ENCODE data around the gene TMPRSS9.

TMPRSS9 gene

GRCh38 chr19:2438178-2438577 is 78.1 kb downstream of the TMPRSS9 start:
- no peak overlapping the region for H3K4me3 ChIP-seq (replicated peaks; ENCODE audit: low read depth, low read length)
- no peak for DNase-seq (ENCODE audit: extremely low read depth, low read depth)
- no peak for TF ChIP-seq CTCF (IDR thresholded peaks at IDR 0.05; ENCODE audit: low read depth, low read length, missing control alignments)

GRCh38 chr19:2440515-2440914 is 80.5 kb downstream of the TMPRSS9 start:
- no peak overlapping the region for H3K4me3 ChIP-seq (replicated peaks; ENCODE audit: low read depth, low read length)
- no peak for TF ChIP-seq CTCF (IDR thresholded peaks at IDR 0.05; ENCODE audit: low read depth, low read length, missing control alignments)
- no peak for DNase-seq (ENCODE audit: extremely low read depth, low read depth)

DNA sequence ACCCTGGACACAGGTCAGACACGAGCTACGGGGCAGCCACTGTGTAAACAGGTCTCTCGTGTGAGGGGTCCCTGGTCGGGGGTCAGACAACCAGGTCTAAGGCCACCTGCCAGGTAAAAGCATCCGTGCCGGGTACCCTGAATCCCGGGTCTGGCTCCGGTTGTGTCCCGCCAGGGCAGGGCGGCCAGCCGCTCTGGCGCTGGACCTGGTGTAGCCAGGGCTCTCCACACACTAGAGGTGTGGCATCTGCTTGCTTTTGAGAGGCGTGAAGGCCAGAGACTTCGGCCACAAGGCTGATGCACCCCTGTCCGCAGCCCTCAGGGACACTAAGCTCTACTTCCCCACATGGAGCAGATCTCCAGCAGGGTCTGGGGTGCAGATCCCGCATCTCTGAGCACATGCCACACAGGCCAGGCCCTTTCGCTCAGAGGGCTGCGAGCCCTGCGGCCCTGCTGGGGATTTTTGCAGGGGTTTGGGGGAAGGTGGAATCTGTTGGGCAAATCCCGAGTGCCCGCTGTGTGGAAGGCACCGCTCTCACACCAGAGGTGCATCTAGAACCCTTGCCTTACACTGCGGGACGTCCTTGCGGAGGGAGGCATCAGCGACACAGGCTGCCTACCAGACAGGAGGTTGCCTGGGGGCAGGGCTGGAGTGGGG is 81.2 kb downstream of the TMPRSS9 start:
- DNase-seq (ENCODE audit: extremely low read depth, low read depth), result no peak
- H3K4me3 ChIP-seq (replicated peaks; ENCODE audit: low read depth, low read length), result no peak overlapping the region
- no peak for TF ChIP-seq CTCF (IDR thresholded peaks at IDR 0.05; ENCODE audit: low read depth, low read length, missing control alignments)

GRCh38 chr19:2443116-2443784 is 83.2 kb downstream of the TMPRSS9 start:
- H3K4me3 ChIP-seq (replicated peaks; ENCODE audit: low read depth, low read length), result no peak overlapping the region
- DNase-seq (ENCODE audit: extremely low read depth, low read depth), result no peak
- no peak for TF ChIP-seq CTCF (IDR thresholded peaks at IDR 0.05; ENCODE audit: low read depth, low read length, missing control alignments)

DNA sequence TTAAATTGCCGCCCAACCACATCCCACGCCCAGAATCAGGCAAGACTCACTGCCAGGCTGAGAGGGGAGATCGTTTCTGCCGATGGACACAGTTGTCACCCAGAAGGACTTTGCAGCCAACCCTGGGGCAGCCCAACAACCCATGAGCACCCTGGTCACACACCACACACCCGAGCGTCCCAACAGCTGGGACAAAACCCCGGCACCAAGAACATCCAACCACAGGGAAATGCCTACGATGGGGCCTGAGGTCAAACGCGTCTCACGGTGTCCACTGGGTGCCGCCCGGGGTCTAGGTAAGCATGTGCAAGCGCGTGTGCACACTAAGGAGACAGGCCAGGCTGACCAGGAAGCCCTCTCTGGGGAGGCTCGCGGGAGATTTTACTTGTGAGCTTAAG is 83.7 kb downstream of the TMPRSS9 start:
- TF ChIP-seq CTCF (IDR thresholded peaks at IDR 0.05; ENCODE audit: low read depth, low read length, missing control alignments), result no peak
- DNase-seq (ENCODE audit: extremely low read depth, low read depth), result no peak
- H3K4me3 ChIP-seq (replicated peaks; ENCODE audit: low read depth, low read length), result no peak overlapping the region

DNA sequence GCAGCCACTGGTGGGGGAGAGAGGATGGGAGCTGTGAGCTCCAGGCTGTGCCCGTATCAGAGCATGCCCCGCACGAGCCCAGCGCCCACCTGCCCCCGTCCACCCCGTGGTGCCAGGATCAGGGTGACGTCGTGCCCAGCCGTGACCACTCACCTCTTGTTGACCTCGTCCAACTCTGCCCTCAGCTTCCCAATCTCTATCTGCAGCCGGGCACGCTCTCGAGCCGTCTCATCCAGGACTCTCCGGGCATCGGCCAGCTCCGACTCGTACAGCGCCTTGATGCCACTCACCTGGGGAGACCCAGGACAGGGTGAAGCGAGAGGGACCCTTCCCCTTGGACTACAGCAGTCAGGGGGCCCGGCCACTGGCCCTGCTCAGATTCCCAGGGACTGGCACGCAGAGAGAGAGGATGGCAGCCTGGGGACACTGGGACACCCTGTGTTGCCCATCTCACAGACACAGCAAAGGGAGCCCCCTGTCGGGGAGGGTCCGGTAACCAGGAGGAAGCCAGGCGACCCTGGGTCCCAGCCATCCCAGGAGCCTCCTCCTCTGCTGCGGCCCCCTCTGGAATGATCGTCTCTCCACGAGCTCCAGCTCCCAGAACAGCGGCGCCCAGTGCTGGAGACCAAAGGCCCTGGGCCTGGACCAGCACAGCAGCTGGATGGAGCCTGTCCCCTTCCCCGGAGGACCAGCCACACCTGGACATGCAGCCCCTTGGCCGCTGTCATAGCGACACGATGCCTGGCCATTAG is 84.4 kb downstream of the TMPRSS9 start:
- DNase-seq (ENCODE audit: extremely low read depth, low read depth), result no peak
- TF ChIP-seq CTCF (IDR thresholded peaks at IDR 0.05; ENCODE audit: low read depth, low read length, missing control alignments), result no peak

More for the DNA sequence above, 84.4 kb downstream of the TMPRSS9 start:
- no peak overlapping the region for H3K4me3 ChIP-seq (replicated peaks; ENCODE audit: low read depth, low read length)
